ENCODE data around the gene MED12. TPM values are rescaled to one million over a fixed set of nuclear protein-coding genes. Genes with fewer than 3 reads are reported as not detected.
A peak's percentile ranks its signal among the peaks of the same experiment; 100 is the strongest.

The MED12 gene
- total RNA-seq (10 to 100 TPM; 44.5 to 55.3 TPM), total RNA-seq (60.3 to 205 (median 94.6) reads per million in 172 experiments)
- polyA plus RNA-seq (2013, experiment 1 of 2): 27.3 TPM
- 31.7 TPM for polyA plus RNA-seq (2013, experiment 2 of 2)

DNA sequence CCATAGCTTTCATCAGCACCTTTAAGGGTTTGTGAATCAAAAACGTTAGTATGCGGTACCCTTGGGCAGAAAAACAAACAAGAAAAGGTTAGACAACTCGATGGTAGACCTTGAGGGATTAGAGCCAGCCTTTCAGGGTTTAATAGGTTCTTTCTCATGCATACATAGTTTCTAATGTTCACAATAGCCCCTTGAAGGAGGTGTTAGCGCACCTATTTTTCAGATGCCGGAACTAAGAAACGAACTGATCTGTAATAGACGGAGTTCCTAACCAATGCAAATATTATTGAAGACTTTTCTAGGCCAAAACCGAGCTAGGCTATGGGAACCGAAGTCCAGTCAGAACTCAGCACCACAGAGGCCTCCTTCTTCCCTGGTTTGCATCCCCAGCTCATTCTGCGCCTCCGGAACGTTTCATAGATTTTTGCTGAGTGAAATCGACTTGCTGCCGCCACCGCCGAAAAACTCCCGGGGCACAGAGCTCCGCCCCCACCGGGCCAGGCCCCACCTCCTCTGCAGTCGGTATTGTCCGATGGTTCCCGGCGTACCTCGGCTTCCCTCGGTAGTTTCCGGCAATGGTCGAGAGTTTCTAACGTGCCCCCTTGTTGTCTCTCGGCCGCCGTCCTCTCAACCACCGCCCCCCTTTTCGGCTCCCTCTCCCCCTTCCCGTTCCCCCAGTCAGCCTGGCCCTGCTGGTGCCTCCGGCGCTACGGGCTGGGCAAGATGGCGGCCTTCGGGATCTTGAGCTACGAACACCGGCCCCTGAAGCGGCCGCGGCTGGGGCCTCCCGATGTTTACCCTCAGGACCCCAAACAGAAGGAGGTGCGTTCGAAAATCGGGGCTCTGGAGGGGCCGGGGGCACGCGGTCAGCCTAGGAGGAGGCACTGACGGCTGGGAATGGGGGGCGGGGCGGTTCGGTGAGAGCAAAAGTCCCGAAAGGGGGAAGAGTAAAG lies at the start of gene MED12:
MED12 (plus strand) TSS at position 565 of the 953 bp plus-strand sequence; CDS start at position 724, 159 bp downstream.
- Histone ChIP-seq H3K27ac (ENCODE audit: low read depth in 1 of 2, low read length in 2 of 2) (peak within 1 kb of the TSS; percentile 77 to 86), H3K9me3 (ENCODE audit: control insufficient read depth in 1 of 2, insufficient read depth in 1 of 2, low read length in 2 of 2) (no peaks in the 10 kb centered on the region), H3K36me3 (ENCODE audit: insufficient read depth, low read length) (peaks cover 33% of the 10 kb centered on the region), H3K27me3 (ENCODE audit: control insufficient read depth in 1 of 2, insufficient read depth in 2 of 2, low read length in 2 of 2) (no peaks in the 10 kb centered on the region), H3K4me1 (ENCODE audit: insufficient read depth, low read length) (peaks cover 40% of the 10 kb centered on the region), H3K4me3 (ENCODE audit: low read length) (peak within 1 kb of the TSS; percentile 83)
- H3K4me1 Mint-ChIP-seq (ENCODE audit: low read depth): peaks cover 36% of the 10 kb centered on the region
- ChIA-PET POLR2A (interaction anchor here (1.0 to 4.4 kb wide), 13 partner anchors 8 to 414 kb away, joined by 3 to 73 read pairs (median 9); partner anchors contain the start of genes CXorf65, FOXO4, IL2RG and NONO), CTCF (interaction anchor here (1.0 to 2.3 kb wide), 3 partner anchors 10 to 19 kb away, joined by 4 to 10 read pairs (median 4); no protein-coding TSS in a partner anchor)
- DNase-seq: peak; percentile 63 to 89 (median 76)
- H3K27me3 Mint-ChIP-seq: no peaks in the 10 kb centered on the region
- H3K9me3 Mint-ChIP-seq: no peaks in the 10 kb centered on the region
- intact Hi-C loops (cut with DNase I, micrococcal nuclease): no loop called here
- H3K36me3 Mint-ChIP-seq (ENCODE audit: low read depth): peaks cover 34% of the 10 kb centered on the region
- peak within 1 kb of the TSS; percentile 94 for H3K27ac Mint-ChIP-seq
- no peak for TF ChIP-seq CTCF (IDR thresholded peaks at IDR 0.05)
- peak; percentile 95 for ATAC-seq (ENCODE audit: poor library complexity)
- peak within 1 kb of the TSS; percentile 93 for H3K4me3 Mint-ChIP-seq

- CTCF ChIA-PET: no interaction called here
Observed at GRCh38 chrX:71070531-71070930, 47.9 kb upstream of the MED12 start.

More at GRCh38 chrX:71070531-71070930, 47.9 kb upstream of the MED12 start:
- H3K4me1 ChIP-seq (ENCODE audit: insufficient read depth, low read length): peaks cover 10% of the 10 kb centered on the region
- H3K36me3 Mint-ChIP-seq (ENCODE audit: low read depth): peaks cover 14% of the 10 kb centered on the region
- H3K4me3 ChIP-seq (ENCODE audit: low read length): no peak overlapping the region
- DNase-seq (no peak), ATAC-seq (ENCODE audit: poor library complexity) (no peak)
- peak overlapping the region; percentile 39 for H3K4me3 Mint-ChIP-seq
- H3K9me3 ChIP-seq (ENCODE audit: control insufficient read depth in 1 of 2, insufficient read depth in 1 of 2, low read length in 2 of 2): no peaks in the 10 kb centered on the region
- no peaks in the 10 kb centered on the region for H3K9me3 Mint-ChIP-seq
- H3K27me3 Mint-ChIP-seq: no peaks in the 10 kb centered on the region
- no peaks in the 10 kb centered on the region for H3K36me3 ChIP-seq (ENCODE audit: insufficient read depth, low read length)
- no peaks in the 10 kb centered on the region for H3K27me3 ChIP-seq (ENCODE audit: control insufficient read depth in 1 of 2, insufficient read depth in 2 of 2, low read length in 2 of 2)
- H3K4me1 Mint-ChIP-seq (ENCODE audit: low read depth): peaks cover 20% of the 10 kb centered on the region
- TF ChIP-seq CTCF (IDR thresholded peaks at IDR 0.05): no peak
- no peak overlapping the region for H3K27ac Mint-ChIP-seq
- H3K27ac ChIP-seq (ENCODE audit: low read depth in 1 of 2, low read length in 2 of 2): no peak overlapping the region
- POLR2A ChIA-PET: no interaction called here
- intact Hi-C loops (cut with DNase I, micrococcal nuclease): no loop called here

Data from CD4-positive, alpha-beta T cell (primary cell).